Measurements from ENCODE around the gene TMEM164. TPM values are rescaled to one million over a fixed set of nuclear protein-coding genes. Genes with fewer than 3 reads are reported as not detected.

The TMEM164 gene
- total and polyA plus RNA-seq, 2 donors (not counting 1 experiment from before 2014, with no cell fraction given) = 5.7 to 10.2 TPM

- H3K27me3 ChIP-seq (ENCODE audit: control insufficient read depth, insufficient read depth, low read length) = no peaks in the 10 kb centered on the region
- no peaks in the 10 kb centered on the region for H3K36me3 ChIP-seq (ENCODE audit: control insufficient read depth, insufficient read depth, low read length)
- H4K20me1 ChIP-seq (ENCODE audit: control insufficient read depth, extremely low read depth, insufficient read depth, low read length) = no peaks in the 10 kb centered on the region
- no peak overlapping the region for H2AFZ ChIP-seq (ENCODE audit: low read length)
- no peak overlapping the region for H3K4me2 ChIP-seq (ENCODE audit: extremely low read depth, insufficient read depth, low read length)
- TF ChIP-seq, protein P1, sequence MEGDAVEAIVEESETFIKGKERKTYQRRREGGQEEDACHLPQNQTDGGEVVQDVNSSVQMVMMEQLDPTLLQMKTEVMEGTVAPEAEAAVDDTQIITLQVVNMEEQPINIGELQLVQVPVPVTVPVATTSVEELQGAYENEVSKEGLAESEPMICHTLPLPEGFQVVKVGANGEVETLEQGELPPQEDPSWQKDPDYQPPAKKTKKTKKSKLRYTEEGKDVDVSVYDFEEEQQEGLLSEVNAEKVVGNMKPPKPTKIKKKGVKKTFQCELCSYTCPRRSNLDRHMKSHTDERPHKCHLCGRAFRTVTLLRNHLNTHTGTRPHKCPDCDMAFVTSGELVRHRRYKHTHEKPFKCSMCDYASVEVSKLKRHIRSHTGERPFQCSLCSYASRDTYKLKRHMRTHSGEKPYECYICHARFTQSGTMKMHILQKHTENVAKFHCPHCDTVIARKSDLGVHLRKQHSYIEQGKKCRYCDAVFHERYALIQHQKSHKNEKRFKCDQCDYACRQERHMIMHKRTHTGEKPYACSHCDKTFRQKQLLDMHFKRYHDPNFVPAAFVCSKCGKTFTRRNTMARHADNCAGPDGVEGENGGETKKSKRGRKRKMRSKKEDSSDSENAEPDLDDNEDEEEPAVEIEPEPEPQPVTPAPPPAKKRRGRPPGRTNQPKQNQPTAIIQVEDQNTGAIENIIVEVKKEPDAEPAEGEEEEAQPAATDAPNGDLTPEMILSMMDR (conservative IDR thresholded peaks at IDR 0.05 in 1 of 2, IDR thresholded peaks at IDR 0.05 in 1 of 2; ENCODE audit: low read depth in 1 of 2, low read length in 2 of 2) = no peak
- TF ChIP-seq EZH2 (IDR thresholded peaks at IDR 0.05; ENCODE audit: low read length, missing control alignments) = no peak
- no peaks in the 10 kb centered on the region for H3K4me1 ChIP-seq (ENCODE audit: control insufficient read depth, extremely low read depth, insufficient read depth, low read length)
- H3K4me3 ChIP-seq (replicated peaks in 1 of 4; ENCODE audit: control extremely low read depth in 1 of 4, insufficient read depth in 1 of 4, low read depth in 3 of 4, low read length in 4 of 4) = no peak overlapping the region
- no peak for DNase-seq (ENCODE audit: low read depth in 2 of 2)
- no peaks in the 10 kb centered on the region for H3K9me3 ChIP-seq (ENCODE audit: control insufficient read depth, insufficient read depth, low read depth, low read length)
- no peak overlapping the region for H3K27ac ChIP-seq (ENCODE audit: insufficient read depth, low read length)
- H3K9ac ChIP-seq (ENCODE audit: insufficient read depth, low read length) = no peak overlapping the region
- no peaks in the 10 kb centered on the region for H3K79me2 ChIP-seq (ENCODE audit: control insufficient read depth, insufficient read depth, low read length)
Observed at GRCh38 chrX:110131031-110131430, 128.1 kb downstream of the TMEM164 start.

DNA sequence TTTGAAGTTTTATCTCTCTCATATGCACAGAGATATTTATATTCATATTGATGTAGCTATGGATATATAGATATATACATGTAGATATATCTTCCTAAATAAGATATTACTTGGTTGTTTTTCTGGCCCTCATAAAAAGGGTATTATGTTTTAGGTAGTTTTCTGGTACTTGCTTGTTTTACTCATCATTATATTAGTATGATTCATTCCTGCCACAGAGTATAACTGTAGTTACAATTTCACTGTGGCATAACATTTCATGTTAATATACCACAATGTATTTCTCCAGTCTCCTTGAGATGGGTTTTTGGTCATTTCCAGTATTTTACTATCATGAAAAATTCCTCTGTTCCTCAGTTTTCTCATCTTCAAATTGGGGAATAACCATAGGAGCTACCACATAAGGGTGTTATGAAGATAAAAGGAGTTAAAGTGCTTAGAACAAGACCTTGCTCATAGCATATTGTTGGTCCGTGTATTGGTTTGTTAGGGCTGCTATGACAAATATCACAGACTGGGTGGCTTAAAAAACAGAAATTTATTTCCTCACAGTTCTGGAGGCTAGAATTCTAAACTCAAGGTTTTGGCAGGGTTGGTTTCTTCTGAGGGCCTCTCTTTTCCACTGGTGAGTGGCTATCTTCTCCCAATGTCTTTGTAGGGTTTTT is 129.7 kb downstream of the TMEM164 start:
- Histone ChIP-seq H3K9me3 (ENCODE audit: control insufficient read depth, insufficient read depth, low read depth, low read length) (no peaks in the 10 kb centered on the region), H3K79me2 (ENCODE audit: control insufficient read depth, insufficient read depth, low read length) (no peaks in the 10 kb centered on the region), H3K4me3 (replicated peaks in 1 of 4; ENCODE audit: control extremely low read depth in 1 of 4, insufficient read depth in 1 of 4, low read depth in 3 of 4, low read length in 4 of 4) (no peak overlapping the region), H3K27me3 (ENCODE audit: control insufficient read depth, insufficient read depth, low read length) (no peaks in the 10 kb centered on the region), H4K20me1 (ENCODE audit: control insufficient read depth, extremely low read depth, insufficient read depth, low read length) (no peaks in the 10 kb centered on the region), H2AFZ (ENCODE audit: low read length) (no peak overlapping the region), H3K4me1 (ENCODE audit: control insufficient read depth, extremely low read depth, insufficient read depth, low read length) (no peaks in the 10 kb centered on the region), H3K27ac (ENCODE audit: insufficient read depth, low read length) (no peak overlapping the region), H3K36me3 (ENCODE audit: control insufficient read depth, insufficient read depth, low read length) (no peaks in the 10 kb centered on the region), H3K9ac (ENCODE audit: insufficient read depth, low read length) (no peak overlapping the region), H3K4me2 (ENCODE audit: extremely low read depth, insufficient read depth, low read length) (no peak overlapping the region)
- TF ChIP-seq, protein P1 (conservative IDR thresholded peaks at IDR 0.05 in 1 of 2, IDR thresholded peaks at IDR 0.05 in 1 of 2; ENCODE audit: low read depth in 1 of 2, low read length in 2 of 2) = no peak
- TF ChIP-seq EZH2 (IDR thresholded peaks at IDR 0.05; ENCODE audit: low read length, missing control alignments) = no peak
- DNase-seq (ENCODE audit: low read depth in 2 of 2) = no peak

DNA sequence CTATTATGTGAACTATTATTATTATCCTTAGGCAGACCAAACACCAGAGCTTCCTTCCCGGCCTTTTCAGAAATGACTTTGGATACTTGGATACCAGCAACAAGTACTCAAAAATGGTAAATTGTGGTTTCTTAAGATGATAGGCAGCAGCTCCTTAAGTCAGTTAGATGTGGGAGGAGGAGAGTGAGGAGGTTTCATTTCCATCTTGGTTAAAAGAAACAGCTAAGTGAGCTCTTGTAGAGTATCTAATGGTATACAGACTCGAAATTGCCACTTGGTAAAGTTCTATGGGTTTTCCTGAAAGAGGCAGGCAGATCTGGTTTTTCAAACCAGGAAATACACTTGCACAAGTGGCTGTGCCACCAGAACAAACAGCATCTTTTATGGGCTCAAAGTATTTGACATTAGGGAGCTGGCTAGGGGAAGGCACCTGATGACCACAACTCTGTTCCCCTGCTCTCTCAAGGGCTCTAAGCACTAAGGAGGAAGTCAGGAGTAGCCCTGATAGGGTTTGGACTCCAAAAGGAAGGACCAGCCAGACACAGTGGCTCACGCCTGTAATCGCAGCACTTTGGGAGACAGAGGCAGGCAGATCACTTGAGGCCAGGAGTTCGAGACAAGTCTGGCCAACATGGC is 130.9 kb downstream of the TMEM164 start:
- H3K9ac ChIP-seq (ENCODE audit: insufficient read depth, low read length) = no peak overlapping the region
- H3K36me3 ChIP-seq (ENCODE audit: control insufficient read depth, insufficient read depth, low read length) = no peaks in the 10 kb centered on the region
- H3K79me2 ChIP-seq (ENCODE audit: control insufficient read depth, insufficient read depth, low read length) = no peaks in the 10 kb centered on the region
- no peak overlapping the region for H2AFZ ChIP-seq (ENCODE audit: low read length)
- H3K4me3 ChIP-seq (replicated peaks in 1 of 4; ENCODE audit: control extremely low read depth in 1 of 4, insufficient read depth in 1 of 4, low read depth in 3 of 4, low read length in 4 of 4) = no peak overlapping the region
- H3K27me3 ChIP-seq (ENCODE audit: control insufficient read depth, insufficient read depth, low read length) = no peaks in the 10 kb centered on the region
- H4K20me1 ChIP-seq (ENCODE audit: control insufficient read depth, extremely low read depth, insufficient read depth, low read length) = no peaks in the 10 kb centered on the region
- TF ChIP-seq, protein P1 (conservative IDR thresholded peaks at IDR 0.05 in 1 of 2, IDR thresholded peaks at IDR 0.05 in 1 of 2; ENCODE audit: low read depth in 1 of 2, low read length in 2 of 2) = no peak
- TF ChIP-seq EZH2 (IDR thresholded peaks at IDR 0.05; ENCODE audit: low read length, missing control alignments) = no peak
- DNase-seq (ENCODE audit: low read depth in 2 of 2) = no peak
- no peak overlapping the region for H3K4me2 ChIP-seq (ENCODE audit: extremely low read depth, insufficient read depth, low read length)
- no peak overlapping the region for H3K27ac ChIP-seq (ENCODE audit: insufficient read depth, low read length)
- H3K4me1 ChIP-seq (ENCODE audit: control insufficient read depth, extremely low read depth, insufficient read depth, low read length) = no peaks in the 10 kb centered on the region
- no peaks in the 10 kb centered on the region for H3K9me3 ChIP-seq (ENCODE audit: control insufficient read depth, insufficient read depth, low read depth, low read length)
